Activated CD4-positive, alpha-beta T cell treated with anti-CD3 and anti-CD28 coated beads for 36 hours (primary cell): ENCODE data around the gene CDC27. TPM values are rescaled to one million over a fixed set of nuclear protein-coding genes. Genes with fewer than 3 reads are reported as not detected.

Source experiments
- ATAC-seq: fragments of 200-7000 bp; cut with Tn5 transposase; one replicate; pipeline ENCODE4 v1.10.0; 2021; ENCODE audit warnings: mild to moderate bottlenecking, moderate library complexity
- CTCF ChIA-PET: fragments of 350-600 bp; sonication (Branson Sonifier 250); formaldehyde crosslinking; loops from one replicate; lab custom pipeline; 2021; ENCODE audit warnings: antibody characterized with exemption; lab: Charles Lee
- POLR2A ChIA-PET: fragments of 350-600 bp; sonication (Branson Sonifier 250); formaldehyde crosslinking; loops from one replicate; lab custom pipeline; 2021; ENCODE audit warnings: antibody characterized with exemption, inconsistent platforms; lab: Charles Lee
- DNase-seq: peaks from one replicate; pipeline ENCODE4 v3.0.0-alpha.2; 2020
- H3K27ac Mint-ChIP-seq: one replicate; pipeline ENCODE4 v1.8.0; 2021; ENCODE audit warnings: mixed read lengths
- H3K27me3 Mint-ChIP-seq: one replicate; pipeline ENCODE4 v1.8.0; 2021; ENCODE audit warnings: mixed read lengths
- H3K36me3 Mint-ChIP-seq: one replicate; pipeline ENCODE4 v1.8.0; 2021; ENCODE audit warnings: low read depth, mixed read lengths
- H3K4me1 Mint-ChIP-seq: one replicate; pipeline ENCODE4 v1.8.0; 2021; ENCODE audit warnings: mixed read lengths
- H3K4me3 Mint-ChIP-seq: one replicate; pipeline ENCODE4 v1.8.0; 2021; ENCODE audit warnings: mild to moderate bottlenecking, moderate library complexity, mixed read lengths
- H3K9me3 Mint-ChIP-seq: one replicate; pipeline ENCODE4 v1.8.0; 2021; ENCODE audit warnings: low read depth, mixed read lengths
- intact Hi-C, 2 experiments: fragments of 100-400 bp; cut with DNase I in 1 of 2; cut with micrococcal nuclease in 1 of 2; formaldehyde crosslinking; loops; one replicate each; pipeline versions ENCODE4 v1.14.2 to v1.15.1; 2022 to 2024; cut with DNase I, micrococcal nuclease
- total RNA-seq, 2 experiments: library from RNA; stranded (reverse); gene quantifications; one replicate each; pipeline ENCODE4 v1.2.3, GENCODE V29; 2021

Gene CDC27
- total RNA-seq, 2 experiments from 2014 or later = 123 to 166 TPM

- Mint-ChIP-seq H3K9me3 (no peaks in the 10 kb centered on the region), H3K27me3 (no peaks in the 10 kb centered on the region), H3K27ac (peak overlapping the region; percentile 90), H3K4me1 (peaks cover 46% of the 10 kb centered on the region), H3K4me3 (peak overlapping the region; percentile 59), H3K36me3 (no peaks in the 10 kb centered on the region)
- ATAC-seq = peak; percentile 67
- ChIA-PET CTCF (interaction anchor here (1.0 to 3.0 kb wide), 2 partner anchors 16 to 24 kb away, joined by 3 to 12 read pairs; partner anchors contain the start of gene CDC27), POLR2A (interaction anchor here (0.7 to 1.1 kb wide), 2 partner anchors 15 to 16 kb away, joined by 3 read pairs; partner anchors contain the start of gene CDC27)
- peak; percentile 82 for DNase-seq
- intact Hi-C loops = loop anchor here in 1 of 2 experiments (1.0 to 2.0 kb wide), 2 partner anchors 48 to 139 kb away; partner anchors contain the start of gene ITGB3
Measured at GRCh38 chr17:47205419-47205963, 16.4 kb upstream of the CDC27 start.

- ChIA-PET CTCF (interaction anchor here (3.0 kb wide), 1 partner anchor 15 kb away, joined by 12 read pairs; the partner anchor contains the start of gene CDC27), POLR2A (interaction anchor here (0.6 to 1.4 kb wide), 5 partner anchors 15 to 119 kb away, joined by 3 to 4 read pairs (median 3); partner anchors contain the start of genes CDC27 and EFCAB13)
- H3K27ac Mint-ChIP-seq = peak overlapping the region; percentile 90
- no peaks in the 10 kb centered on the region for H3K27me3 Mint-ChIP-seq
- intact Hi-C loops = loop anchor here (1.0 to 2.0 kb wide), 3 partner anchors 16 to 138 kb away; partner anchors contain the start of genes CDC27 (in 2 of the 2) and ITGB3 (in 1 of the 2)
- peak overlapping the region; percentile 59 for H3K4me3 Mint-ChIP-seq
- H3K36me3 Mint-ChIP-seq = no peaks in the 10 kb centered on the region
- H3K9me3 Mint-ChIP-seq = no peaks in the 10 kb centered on the region
- DNase-seq (peak; percentile 51), ATAC-seq (peak; percentile 73)
- H3K4me1 Mint-ChIP-seq = peaks cover 53% of the 10 kb centered on the region
Measured at GRCh38 chr17:47204722-47205418, 15.8 kb upstream of the CDC27 start.

- ATAC-seq (peak; percentile 78), DNase-seq (peak; percentile 81)
- peaks cover 55% of the 10 kb centered on the region for H3K4me1 Mint-ChIP-seq
- H3K4me3 Mint-ChIP-seq = peak overlapping the region; percentile 59
- ChIA-PET POLR2A (interaction anchor here (0.6 to 1.4 kb wide), 5 partner anchors 15 to 120 kb away, joined by 3 to 4 read pairs (median 3); partner anchors contain the start of genes CDC27 and EFCAB13), CTCF (interaction anchor here (1.0 to 3.0 kb wide), 2 partner anchors 14 to 113 kb away, joined by 3 to 12 read pairs; partner anchors contain the start of gene CDC27)
- no peaks in the 10 kb centered on the region for H3K27me3 Mint-ChIP-seq
- H3K27ac Mint-ChIP-seq = peak overlapping the region; percentile 90
- H3K9me3 Mint-ChIP-seq = no peaks in the 10 kb centered on the region
- intact Hi-C loops = loop anchor here (1.0 to 2.0 kb wide), 2 partner anchors 15 to 137 kb away; partner anchors contain the start of gene CDC27 (in 2 of the 2)
- H3K36me3 Mint-ChIP-seq = no peaks in the 10 kb centered on the region
Measured at GRCh38 chr17:47203984-47204721, 15.1 kb upstream of the CDC27 start.

GRCh38 chr17:47201166-47201565, 12.1 kb upstream of the CDC27 start:
- CTCF ChIA-PET = interaction anchor here (0.8 to 1.0 kb wide), 2 partner anchors 8 to 16 kb away, joined by 5 to 6 read pairs; partner anchors contain the start of gene MYL4
- no peaks in the 10 kb centered on the region for H3K27me3 Mint-ChIP-seq
- ATAC-seq = no peak
- H3K4me1 Mint-ChIP-seq = peaks cover 42% of the 10 kb centered on the region
- no peaks in the 10 kb centered on the region for H3K9me3 Mint-ChIP-seq
- intact Hi-C loops = no loop called here
- no peaks in the 10 kb centered on the region for H3K36me3 Mint-ChIP-seq
- no peak for DNase-seq
- peak overlapping the region; percentile 55 for H3K27ac Mint-ChIP-seq
- POLR2A ChIA-PET = interaction anchor here (0.6 to 1.1 kb wide), 2 partner anchors 14 to 45 kb away, joined by 4 read pairs; no protein-coding TSS in a partner anchor
- H3K4me3 Mint-ChIP-seq = no peak overlapping the region

- Mint-ChIP-seq H3K36me3 (no peaks in the 10 kb centered on the region), H3K4me3 (no peak overlapping the region), H3K27ac (peak overlapping the region; percentile 7), H3K4me1 (peaks cover 34% of the 10 kb centered on the region), H3K27me3 (no peaks in the 10 kb centered on the region), H3K9me3 (no peaks in the 10 kb centered on the region)
- no peak for ATAC-seq
- ChIA-PET CTCF (interaction anchor here (1.0 kb wide), 1 partner anchor 8 kb away, joined by 5 read pairs; the partner anchor contains the start of gene MYL4), POLR2A (interaction anchor here (1.1 kb wide), 1 partner anchor 13 kb away, joined by 4 read pairs; no protein-coding TSS in a partner anchor)
- intact Hi-C loops = no loop called here
- DNase-seq = no peak
Measured at GRCh38 chr17:47200325-47200664, 11.2 kb upstream of the CDC27 start.

- Mint-ChIP-seq H3K36me3 (no peaks in the 10 kb centered on the region), H3K9me3 (no peaks in the 10 kb centered on the region), H3K27ac (peak overlapping the region; percentile 48), H3K4me1 (peaks cover 28% of the 10 kb centered on the region), H3K4me3 (no peak overlapping the region), H3K27me3 (no peaks in the 10 kb centered on the region)
- DNase-seq (no peak), ATAC-seq (no peak)
- CTCF ChIA-PET = interaction anchor here (0.7 to 1.0 kb wide), 2 partner anchors 8 to 9 kb away, joined by 4 to 5 read pairs; partner anchors contain the start of gene MYL4
- intact Hi-C loops = no loop called here
- POLR2A ChIA-PET = no interaction called here
Measured at GRCh38 chr17:47199627-47200324, 10.7 kb upstream of the CDC27 start.

GRCh38 chr17:47197821-47198220, 8.7 kb upstream of the CDC27 start:
- H3K4me3 Mint-ChIP-seq = no peak overlapping the region
- H3K27me3 Mint-ChIP-seq = no peaks in the 10 kb centered on the region
- POLR2A ChIA-PET = interaction anchor here (0.6 kb wide), 1 partner anchor 9 kb away, joined by 3 read pairs; the partner anchor contains the start of gene CDC27
- CTCF ChIA-PET = interaction anchor here (0.6 to 1.7 kb wide), 3 partner anchors 12 to 33 kb away, joined by 3 to 4 read pairs (median 3); no protein-coding TSS in a partner anchor
- no peaks in the 10 kb centered on the region for H3K9me3 Mint-ChIP-seq
- ATAC-seq = no peak
- H3K27ac Mint-ChIP-seq = no peak overlapping the region
- intact Hi-C loops = no loop called here
- peaks cover 15% of the 10 kb centered on the region for H3K4me1 Mint-ChIP-seq
- DNase-seq = no peak
- H3K36me3 Mint-ChIP-seq = no peaks in the 10 kb centered on the region

GRCh38 chr17:47193931-47194511, 4.9 kb upstream of the CDC27 start:
- Mint-ChIP-seq H3K4me1 (peaks cover 12% of the 10 kb centered on the region), H3K27me3 (no peaks in the 10 kb centered on the region), H3K27ac (no peak overlapping the region), H3K36me3 (no peaks in the 10 kb centered on the region), H3K9me3 (no peaks in the 10 kb centered on the region), H3K4me3 (no peak overlapping the region)
- ATAC-seq (no peak), DNase-seq (no peak)
- CTCF ChIA-PET = interaction anchor here (1.1 kb wide), 1 partner anchor 121 kb away, joined by 3 read pairs; no protein-coding TSS in a partner anchor
- intact Hi-C loops = no loop called here
- POLR2A ChIA-PET = interaction anchor here (0.6 kb wide), 1 partner anchor 359 kb away, joined by 5 read pairs; no protein-coding TSS in a partner anchor

- Mint-ChIP-seq H3K27ac (no peak overlapping the region), H3K4me3 (no peak overlapping the region), H3K27me3 (no peaks in the 10 kb centered on the region), H3K4me1 (peaks cover 17% of the 10 kb centered on the region), H3K9me3 (no peaks in the 10 kb centered on the region), H3K36me3 (no peaks in the 10 kb centered on the region)
- intact Hi-C loops = no loop called here
- CTCF ChIA-PET = no interaction called here
- DNase-seq (no peak), ATAC-seq (no peak)
- POLR2A ChIA-PET = no interaction called here
Measured at GRCh38 chr17:47192554-47192953, 3.5 kb upstream of the CDC27 start.

- no peaks in the 10 kb centered on the region for H3K9me3 Mint-ChIP-seq
- POLR2A ChIA-PET = interaction anchor here (0.7 kb wide), 1 partner anchor 634 kb away, joined by 3 read pairs; no protein-coding TSS in a partner anchor
- no peaks in the 10 kb centered on the region for H3K27me3 Mint-ChIP-seq
- H3K4me3 Mint-ChIP-seq = no peak overlapping the region
- CTCF ChIA-PET = interaction anchor here (0.6 to 2.5 kb wide), 6 partner anchors 14 to 756 kb away, joined by 3 to 12 read pairs (median 4); no protein-coding TSS in a partner anchor
- no peak overlapping the region for H3K27ac Mint-ChIP-seq
- peaks cover 8% of the 10 kb centered on the region for H3K36me3 Mint-ChIP-seq
- no peak for DNase-seq
- no peak for ATAC-seq
- H3K4me1 Mint-ChIP-seq = peaks cover 28% of the 10 kb centered on the region
- intact Hi-C loops = no loop called here
Measured at GRCh38 chr17:47190770-47191169, 1.7 kb upstream of the CDC27 start.
